Skin of body (tissue), 2 donors: ENCODE measurements around the gene HHAT. TPM values are rescaled to one million over a fixed set of nuclear protein-coding genes. Genes with fewer than 3 reads are reported as not detected.

ENCODE experiments used
- DNase-seq: peaks from one replicate; lab custom pipeline; 2025; lab: John Stamatoyannopoulos, UW
- total RNA-seq: library from RNA; depleted of rRNA; stranded (reverse); fragments of >200 nt; gene quantifications from one replicate; pipeline ENCODE4 v1.2.3, GENCODE V29; 2014

Gene HHAT
- total RNA-seq, 1 donor from 2014 or later, result 6.8 TPM

- no peak for DNase-seq
Observed at GRCh38 chr1:210677533-210677932, 348.8 kb downstream of the HHAT start.

GRCh38 chr1:210678306-210678705 is 349.6 kb downstream of the HHAT start:
- no peak for DNase-seq

GRCh38 chr1:210681158-210681557 is 352.5 kb downstream of the HHAT start:
- no peak for DNase-seq

GRCh38 chr1:210683403-210684047 is 354.8 kb downstream of the HHAT start:
- no peak for DNase-seq

- DNase-seq, result no peak
Observed at GRCh38 chr1:210684466-210685294, 356.0 kb downstream of the HHAT start.

GRCh38 chr1:210685295-210685650 is 356.6 kb downstream of the HHAT start:
- no peak for DNase-seq

GRCh38 chr1:210686841-210687240 is 358.1 kb downstream of the HHAT start:
- no peak for DNase-seq

GRCh38 chr1:210687582-210688279 is 359.0 kb downstream of the HHAT start:
- no peak for DNase-seq

- DNase-seq, result no peak
Observed at GRCh38 chr1:210688512-210689234, 360.0 kb downstream of the HHAT start.

GRCh38 chr1:210689826-210690225 is 361.1 kb downstream of the HHAT start:
- DNase-seq, result no peak

- DNase-seq, result no peak
Observed at GRCh38 chr1:210690236-210690635, 361.5 kb downstream of the HHAT start.

GRCh38 chr1:210691039-210691610 is 362.4 kb downstream of the HHAT start:
- no peak for DNase-seq

- no peak for DNase-seq
Observed at GRCh38 chr1:210692796-210693195, 364.1 kb downstream of the HHAT start.

- no peak for DNase-seq
Observed at GRCh38 chr1:210695026-210695425, 366.3 kb downstream of the HHAT start.

GRCh38 chr1:210696709-210697108 is 368.0 kb downstream of the HHAT start:
- DNase-seq, result no peak

- DNase-seq, result no peak
Observed at GRCh38 chr1:210697185-210697584, 368.5 kb downstream of the HHAT start.

GRCh38 chr1:210698661-210699060 is 370.0 kb downstream of the HHAT start:
- no peak for DNase-seq

GRCh38 chr1:210700083-210700482 is 371.4 kb downstream of the HHAT start:
- no peak for DNase-seq

GRCh38 chr1:210700511-210700910 is 371.8 kb downstream of the HHAT start:
- peak; percentile 46 for DNase-seq

- DNase-seq, result no peak
Observed at GRCh38 chr1:210702506-210702905, 373.8 kb downstream of the HHAT start.

GRCh38 chr1:210703593-210703992 is 374.9 kb downstream of the HHAT start:
- DNase-seq, result no peak
